Lower lobe of right lung (tissue), 2 donors: ENCODE measurements around the gene CTSD. TPM values are rescaled to one million over a fixed set of nuclear protein-coding genes. Genes with fewer than 3 reads are reported as not detected.
A peak's percentile ranks its signal among the peaks of the same experiment; 100 is the strongest.
"Not testable (repeated sequence)": the region's sequence is repeated elsewhere in the genome, so short reads cannot be mapped to it uniquely, and the experiment has no call there.

Experiments
- ATAC-seq, 2 donors: fragments of 200-7000 bp; cut with Tn5 transposase; one replicate each; pipeline ENCODE4 v1.9.1; 2020 to 2022; ENCODE audit warnings: mild to moderate bottlenecking in 2 of 2, moderate library complexity in 2 of 2
- DNase-seq: peaks from one replicate; pipeline ENCODE4 v3.0.0-alpha.2; 2020
- H3K27ac ChIP-seq: fragments of 200-600 bp; one replicate; pipeline ENCODE4 v1.8.0; 2022
- H3K27me3 ChIP-seq: fragments of 200-600 bp; one replicate; pipeline ENCODE4 v1.8.0; 2022; ENCODE audit warnings: low read depth
- H3K36me3 ChIP-seq: fragments of 200-600 bp; one replicate; pipeline ENCODE4 v1.8.0; 2022; ENCODE audit warnings: mild to moderate bottlenecking
- H3K4me1 ChIP-seq: fragments of 200-600 bp; one replicate; pipeline ENCODE4 v1.8.0; 2022
- H3K4me3 ChIP-seq: fragments of 200-600 bp; one replicate; pipeline ENCODE4 v1.8.0; 2022; ENCODE audit warnings: mild to moderate bottlenecking
- H3K9me3 ChIP-seq: fragments of 200-600 bp; one replicate; pipeline ENCODE4 v1.8.0; 2022
- intact Hi-C: fragments of 100-400 bp; cut with DNase I; formaldehyde crosslinking; loops from one replicate; pipeline ENCODE4 v1.11.0; 2022
- long read RNA-seq: library from polyadenylated mRNA; unstranded; transcript quantifications from one replicate; pipeline ENCODE4 v2.0.0, GENCODE V29; 2021
- total RNA-seq: library from RNA; stranded (reverse); fragmentation: NEBNext Ultra II Directional; extraction: Animal tissue kit (Norgen Biotek cat#: 25700); gene quantifications from one replicate; pipeline ENCODE4 v1.2.1, GENCODE V29; 2021
- TF ChIP-seq, protein P1 (sequence below): fragments of 200-600 bp; IDR thresholded peaks from one replicate; pipeline ENCODE4 v1.8.0; 2022; ENCODE audit warnings: antibody characterized with exemption, mild to moderate bottlenecking
- donor health status: DM: no; HTN: yes; CAD: no; lungs with severe emphysema.

Gene CTSD
- total RNA-seq: 2,919 TPM
- long read RNA-seq, transcript CTSD-201 (9 exons, 2,123 nt): major isoform, 2,743 of 4,213 reads
- long read RNA-seq, transcript CTSD-208 (9 exons, 1,512 nt): minor isoform, 7 of 4,213 reads
- long read RNA-seq, partial matches to known transcripts: 983 of 4,213 reads
- long read RNA-seq, other reads (novel, unspliced or antisense): 472 of 4,213 reads

DNA sequence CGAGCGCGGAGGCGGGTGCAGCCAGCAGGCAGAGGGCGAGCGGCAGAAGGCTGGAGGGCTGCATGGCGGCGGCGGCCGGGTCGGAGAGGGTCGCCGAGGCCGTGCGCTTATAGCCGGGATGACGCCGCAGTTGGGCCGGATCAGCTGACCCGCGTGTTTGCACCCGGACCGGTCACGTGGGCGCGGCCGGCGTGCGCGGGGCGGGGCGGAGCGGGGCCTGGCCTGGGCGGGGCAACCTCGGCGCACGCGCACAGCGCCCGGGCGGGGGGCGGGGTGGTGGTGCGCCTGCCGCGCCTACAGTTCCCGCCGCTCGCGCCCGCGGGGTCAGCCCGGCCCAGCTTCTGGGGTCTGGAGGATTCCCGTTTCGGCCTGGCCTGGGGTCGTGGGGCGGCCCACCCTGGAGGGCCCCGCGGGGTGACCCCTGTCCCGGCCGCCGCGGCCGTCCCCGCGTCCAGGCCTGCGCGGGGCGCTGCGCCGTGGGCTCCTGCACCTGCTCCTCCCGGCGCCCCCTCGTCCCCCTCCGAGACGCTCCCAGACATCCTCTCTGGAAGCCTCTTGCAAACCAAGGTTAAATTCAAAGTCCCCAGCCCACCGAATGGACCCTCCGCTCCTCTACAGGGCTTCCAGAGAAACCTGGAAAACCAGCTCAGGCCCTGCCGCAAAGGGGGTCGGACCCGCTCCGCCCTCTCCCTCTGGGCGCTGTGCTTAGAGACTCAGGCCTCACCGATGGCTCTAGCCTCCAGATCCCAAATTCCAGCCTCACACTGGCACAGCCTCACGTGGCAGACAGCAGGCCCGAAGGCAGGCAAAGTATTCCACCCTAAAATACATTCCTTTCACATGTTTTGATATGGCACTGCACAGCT, at the start of gene CTSD:
Gene CTSD (minus strand): TSS at position 132 of the 866 bp plus-strand sequence. CDS start 68 bp downstream, at position 64.
- Histone ChIP-seq H3K9me3 (no peaks in the 10 kb centered on the region), H3K4me1 (peaks cover 47% of the 10 kb centered on the region), H3K27ac (peak within 1 kb of the TSS; percentile 95), H3K27me3 (no peaks in the 10 kb centered on the region), H3K4me3 (peak within 1 kb of the TSS; percentile 100), H3K36me3 (peaks cover 26% of the 10 kb centered on the region)
- TF ChIP-seq, protein P1, sequence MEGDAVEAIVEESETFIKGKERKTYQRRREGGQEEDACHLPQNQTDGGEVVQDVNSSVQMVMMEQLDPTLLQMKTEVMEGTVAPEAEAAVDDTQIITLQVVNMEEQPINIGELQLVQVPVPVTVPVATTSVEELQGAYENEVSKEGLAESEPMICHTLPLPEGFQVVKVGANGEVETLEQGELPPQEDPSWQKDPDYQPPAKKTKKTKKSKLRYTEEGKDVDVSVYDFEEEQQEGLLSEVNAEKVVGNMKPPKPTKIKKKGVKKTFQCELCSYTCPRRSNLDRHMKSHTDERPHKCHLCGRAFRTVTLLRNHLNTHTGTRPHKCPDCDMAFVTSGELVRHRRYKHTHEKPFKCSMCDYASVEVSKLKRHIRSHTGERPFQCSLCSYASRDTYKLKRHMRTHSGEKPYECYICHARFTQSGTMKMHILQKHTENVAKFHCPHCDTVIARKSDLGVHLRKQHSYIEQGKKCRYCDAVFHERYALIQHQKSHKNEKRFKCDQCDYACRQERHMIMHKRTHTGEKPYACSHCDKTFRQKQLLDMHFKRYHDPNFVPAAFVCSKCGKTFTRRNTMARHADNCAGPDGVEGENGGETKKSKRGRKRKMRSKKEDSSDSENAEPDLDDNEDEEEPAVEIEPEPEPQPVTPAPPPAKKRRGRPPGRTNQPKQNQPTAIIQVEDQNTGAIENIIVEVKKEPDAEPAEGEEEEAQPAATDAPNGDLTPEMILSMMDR: no peak
- intact Hi-C loops: no loop called here
- DNase-seq: peak; percentile 95
- ATAC-seq: peak; percentile 92 to 94

DNA sequence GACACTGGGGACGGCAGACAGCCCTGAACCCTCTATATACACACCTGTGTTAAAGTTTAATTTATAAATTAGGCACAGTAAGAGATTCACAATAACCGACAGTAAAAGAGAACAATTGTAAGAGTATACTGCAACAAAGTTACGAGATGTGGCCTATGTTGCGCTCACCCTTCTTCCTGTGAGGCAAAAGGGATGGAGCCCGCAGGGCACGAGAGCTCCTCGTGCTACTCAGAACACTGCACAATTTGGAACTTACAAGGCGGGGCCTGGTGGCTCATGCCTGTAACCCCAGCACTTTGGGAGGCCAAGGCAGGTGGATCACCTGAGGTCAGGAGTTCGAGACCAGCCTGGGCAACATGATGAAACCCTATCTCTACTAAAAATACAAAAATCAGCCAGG, 49.6 kb upstream of the CTSD start:
- H3K9me3 ChIP-seq, H3K27ac ChIP-seq, DNase-seq, H3K36me3 ChIP-seq, intact Hi-C loops, ATAC-seq, H3K4me1 ChIP-seq, H3K4me3 ChIP-seq: not testable (repeated sequence)
- H3K27me3 ChIP-seq: peaks cover 21% of the 10 kb centered on the region

DNA sequence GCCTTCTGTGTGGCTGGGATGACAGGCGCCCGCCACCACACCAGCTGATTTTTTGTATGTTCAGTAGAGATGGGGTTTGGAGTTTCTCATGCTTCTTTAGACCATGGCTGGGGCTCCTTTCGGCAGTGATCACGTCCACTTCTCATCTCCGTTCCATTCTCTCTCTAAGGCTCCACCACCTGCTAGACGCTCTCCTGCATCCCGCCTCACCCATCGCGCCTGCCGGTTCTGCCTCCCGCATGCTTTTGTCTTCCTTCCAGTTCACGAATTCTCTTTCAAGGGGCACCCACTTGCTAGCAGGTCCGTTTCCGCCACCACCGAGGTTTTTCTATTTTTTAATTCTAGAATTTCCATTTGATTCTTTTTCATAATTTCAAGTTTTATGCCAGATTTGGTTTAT, 49.1 kb upstream of the CTSD start:
- peaks cover 25% of the 10 kb centered on the region for H3K27me3 ChIP-seq
- intact Hi-C loops: no loop called here
- TF ChIP-seq, protein P1: no peak
- no peaks in the 10 kb centered on the region for H3K4me1 ChIP-seq
- H3K27ac ChIP-seq: no peak overlapping the region
- ATAC-seq (no peak), DNase-seq (no peak)
- no peaks in the 10 kb centered on the region for H3K9me3 ChIP-seq
- H3K36me3 ChIP-seq: no peaks in the 10 kb centered on the region
- no peak overlapping the region for H3K4me3 ChIP-seq

DNA sequence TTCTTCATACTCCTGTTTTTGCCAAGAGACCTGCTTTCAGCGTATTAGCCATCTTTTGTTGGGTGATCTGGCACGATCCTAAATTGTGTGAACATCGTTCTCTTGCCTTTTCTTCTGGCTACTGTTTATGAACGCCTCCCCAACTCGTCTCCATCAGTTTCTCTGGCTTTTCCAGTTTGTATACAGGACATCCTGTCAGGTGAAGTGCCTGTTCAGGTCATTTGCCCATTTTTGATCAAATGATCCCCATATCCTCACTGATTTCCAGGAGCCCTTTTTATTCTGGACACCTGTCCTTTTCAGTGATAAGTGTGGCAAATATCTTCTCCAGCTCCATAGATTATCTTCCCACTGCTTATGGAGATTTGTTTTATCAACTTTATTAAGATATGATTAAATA, 48.5 kb upstream of the CTSD start:
- Histone ChIP-seq H3K27me3 (peaks cover 25% of the 10 kb centered on the region), H3K9me3 (no peaks in the 10 kb centered on the region), H3K36me3 (no peaks in the 10 kb centered on the region), H3K4me3 (no peak overlapping the region), H3K4me1 (no peaks in the 10 kb centered on the region), H3K27ac (no peak overlapping the region)
- DNase-seq (no peak), ATAC-seq (no peak)
- TF ChIP-seq, protein P1: no peak
- intact Hi-C loops: no loop called here

DNA sequence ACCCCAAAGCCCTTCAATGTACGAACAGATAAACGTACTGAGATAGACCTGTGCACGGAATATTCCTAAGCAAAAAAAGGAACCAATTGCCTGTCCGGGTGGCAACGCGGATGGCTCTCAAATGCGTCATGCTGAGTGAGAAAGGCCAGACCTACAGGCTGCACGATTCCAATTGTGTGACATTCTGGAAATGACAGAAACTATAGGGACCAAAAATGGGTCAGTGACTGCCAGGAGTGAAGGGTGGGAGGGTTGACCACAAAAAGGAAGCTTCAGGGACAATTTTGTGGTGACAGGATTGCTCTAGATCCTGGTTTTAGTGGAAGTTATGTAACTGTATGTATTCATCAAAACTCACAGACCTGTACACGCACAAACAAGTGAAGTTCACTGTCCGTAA, 47.0 kb upstream of the CTSD start:
- Histone ChIP-seq H3K4me1 (no peaks in the 10 kb centered on the region), H3K36me3 (no peaks in the 10 kb centered on the region), H3K27me3 (peaks cover 24% of the 10 kb centered on the region), H3K9me3 (no peaks in the 10 kb centered on the region), H3K4me3 (no peak overlapping the region), H3K27ac (no peak overlapping the region)
- intact Hi-C loops: no loop called here
- DNase-seq (no peak), ATAC-seq (peak; percentile 37 to 67)
- TF ChIP-seq, protein P1: no peak
